Natural killer cell treated with Interleukin-12 subunit alpha and Interleukin-12 subunit beta and Interleukin-15 and Interleukin-18, amount 100 ng/mL, for 72 hours (primary cell): Measurements from ENCODE around the gene WDSUB1. TPM values are rescaled to one million over a fixed set of nuclear protein-coding genes. Genes with fewer than 3 reads are reported as not detected.

Source experiments
- ATAC-seq, 2 donors: fragments of 150-1000 bp; cut with Tn5 transposase in 1 of 2; sonication (Bioruptor Pico), chemical (Tn5 transposase) in 1 of 2; 2 replicates each; pipeline ENCODE4 v1.10.0; 2021
- DNase-seq: peaks from one replicate; pipeline ENCODE4 v3.0.0; 2022; ENCODE audit warnings: low spot score
- H3K27ac Mint-ChIP-seq, 2 donors: 1 replicate in 1 of 2; 2 replicates in 1 of 2; pipeline ENCODE4 v1.8.0; 2022; ENCODE audit warnings: mixed read lengths in 2 of 2, mild to moderate bottlenecking in 1 of 2, moderate library complexity in 1 of 2
- H3K27me3 Mint-ChIP-seq, 2 donors: 1 replicate in 1 of 2; 2 replicates in 1 of 2; pipeline ENCODE4 v1.8.0; 2022; ENCODE audit warnings: mixed read lengths in 2 of 2
- H3K36me3 Mint-ChIP-seq: one replicate; pipeline ENCODE4 v1.8.0; 2022; ENCODE audit warnings: mixed read lengths
- H3K4me1 Mint-ChIP-seq, 2 donors: 1 replicate in 1 of 2; 2 replicates in 1 of 2; pipeline ENCODE4 v1.8.0; 2022; ENCODE audit warnings: low read depth in 2 of 2, mixed read lengths in 2 of 2, mild to moderate bottlenecking in 1 of 2
- H3K4me3 Mint-ChIP-seq: one replicate; pipeline ENCODE4 v1.8.0; 2022; ENCODE audit warnings: mixed read lengths
- H3K9me3 Mint-ChIP-seq: 2 replicates; pipeline ENCODE4 v1.8.0; 2022; ENCODE audit warnings: mixed read lengths
- total RNA-seq, 2 donors: library from RNA; stranded (reverse); gene quantifications; one replicate each; pipeline ENCODE4 v1.2.3, GENCODE V29; 2022

WDSUB1 gene
- total RNA-seq, 2 donors from 2014 or later: 5.4 to 8.8 TPM

DNA sequence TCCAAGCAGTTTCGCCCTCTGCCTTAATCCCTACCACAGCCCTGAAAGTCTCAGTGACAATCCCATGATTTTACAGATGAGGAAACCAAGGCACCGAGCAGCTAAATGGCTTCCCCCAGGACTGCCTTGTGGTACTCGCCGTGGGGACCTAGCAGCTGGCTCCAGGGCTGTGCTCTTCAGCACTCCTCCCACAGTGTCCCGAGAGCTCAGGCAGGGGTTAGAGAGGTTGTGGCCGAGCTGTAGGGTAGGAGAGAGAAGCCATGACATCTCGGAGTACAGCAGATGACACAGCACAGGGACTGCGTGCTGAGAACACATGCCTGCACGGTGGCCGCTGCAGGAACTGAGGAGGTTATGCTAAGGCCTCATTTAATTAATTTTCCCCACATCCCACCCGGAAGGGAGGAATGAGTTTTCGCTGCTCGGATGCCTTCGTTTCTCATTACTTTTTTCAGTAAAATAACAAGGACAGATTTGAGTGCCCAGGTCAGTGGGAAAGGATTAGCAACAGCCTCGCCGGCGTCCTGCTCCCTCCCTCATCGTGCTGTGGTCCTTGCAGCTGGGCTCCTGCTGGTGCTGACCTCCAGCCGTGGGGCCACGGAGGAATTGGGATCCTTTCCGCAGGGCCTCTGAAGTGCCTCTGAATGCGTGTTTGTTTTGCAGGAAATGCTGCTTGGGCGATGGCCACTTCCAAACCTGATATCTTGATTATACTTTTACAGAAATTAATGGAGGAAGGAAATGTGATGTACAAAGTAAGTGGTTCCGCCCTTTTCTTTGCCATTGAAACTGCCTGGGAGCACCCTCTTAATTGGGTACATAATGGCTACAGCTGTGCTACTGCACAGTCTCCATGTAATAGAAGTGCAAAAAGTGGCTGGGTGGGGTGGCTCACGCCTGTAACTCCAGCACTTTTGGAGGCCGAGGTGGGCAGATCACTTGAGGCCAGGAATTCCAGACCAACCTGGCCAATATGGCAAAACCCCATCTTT lies 61.2 kb downstream of the WDSUB1 start:
- peaks cover 35 to 46% of the 10 kb centered on the region in 2 donors for H3K4me1 Mint-ChIP-seq
- H3K36me3 Mint-ChIP-seq: no peaks in the 10 kb centered on the region
- ATAC-seq: no peak
- peaks cover 0 to 2% of the 10 kb centered on the region in 2 donors for H3K27me3 Mint-ChIP-seq
- no peak for DNase-seq
- peak overlapping the region; percentile 35 to 52 for H3K27ac Mint-ChIP-seq
- H3K9me3 Mint-ChIP-seq: no peaks in the 10 kb centered on the region
- H3K4me3 Mint-ChIP-seq: peak overlapping the region; percentile 49

DNA sequence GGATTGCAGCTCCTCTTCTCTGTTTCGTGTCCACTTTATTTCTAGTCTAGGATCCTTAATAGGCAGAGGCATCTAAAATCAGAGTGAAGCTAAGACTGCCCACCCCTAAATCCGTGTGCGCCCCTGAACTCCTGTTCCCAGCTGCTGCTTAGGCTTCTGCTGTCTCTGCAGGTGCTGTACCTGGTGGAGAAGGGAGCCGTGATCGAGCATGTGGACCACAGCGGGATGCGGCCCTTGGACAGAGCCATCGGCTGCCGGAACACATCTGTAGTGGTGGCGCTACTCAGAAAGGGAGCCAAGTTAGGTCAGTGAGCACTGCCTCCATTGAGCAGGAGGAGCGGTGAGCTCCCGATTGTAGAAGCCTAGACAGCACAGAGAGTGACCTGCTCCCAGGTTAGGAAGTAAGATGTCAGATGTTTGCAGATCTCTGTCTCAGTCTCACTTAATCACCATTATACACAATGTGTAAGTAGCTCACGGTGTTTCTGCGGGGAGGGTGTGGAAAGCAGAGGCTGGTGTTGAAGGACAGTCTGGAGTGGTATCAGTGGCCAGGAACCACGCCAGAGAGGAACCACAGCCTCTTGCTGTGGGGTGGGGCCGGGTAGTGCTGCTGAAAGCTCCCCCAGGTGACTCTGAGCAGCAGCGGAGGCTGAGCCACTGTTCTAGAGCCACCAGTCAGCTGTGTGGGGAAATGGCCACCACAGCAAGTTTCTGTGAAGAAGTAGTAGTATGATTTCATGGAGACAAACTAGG lies 62.3 kb downstream of the WDSUB1 start:
- ATAC-seq (no peak), DNase-seq (no peak)
- Mint-ChIP-seq H3K9me3 (no peaks in the 10 kb centered on the region), H3K36me3 (no peaks in the 10 kb centered on the region), H3K4me3 (peak overlapping the region; percentile 42), H3K27me3 (peaks cover 0 to 2% of the 10 kb centered on the region in 2 donors), H3K27ac (no peak overlapping the region), H3K4me1 (peaks cover 32 to 46% of the 10 kb centered on the region in 2 donors)

DNA sequence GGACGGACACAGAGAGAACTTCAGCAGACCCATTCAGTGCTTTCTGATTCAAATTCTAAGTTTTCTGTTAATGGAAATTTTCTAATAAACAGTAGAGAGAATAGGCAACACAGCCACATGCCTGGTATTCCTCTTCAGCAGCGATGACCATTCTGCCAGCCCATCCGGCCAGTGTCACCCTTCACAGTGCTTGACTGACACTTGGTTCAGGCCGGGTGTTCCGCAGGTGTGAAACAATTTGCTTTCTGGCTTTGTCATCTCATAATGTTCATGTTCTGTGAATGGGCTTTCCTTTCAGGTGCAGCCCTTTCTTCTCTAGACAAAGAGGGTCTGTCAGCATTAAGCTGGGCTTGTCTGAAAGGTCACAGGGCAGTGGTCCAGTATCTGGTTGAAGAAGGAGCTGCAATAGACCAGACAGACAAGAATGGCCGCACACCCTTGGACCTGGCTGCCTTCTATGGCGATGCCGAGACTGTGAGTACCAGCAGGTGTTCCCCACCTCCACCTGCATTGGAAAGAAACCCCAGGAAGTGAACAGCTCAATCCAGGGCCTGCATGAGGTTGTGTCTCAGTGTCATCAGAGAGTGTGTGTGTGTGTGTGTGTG lies 67.0 kb downstream of the WDSUB1 start:
- DNase-seq (peak; percentile 26), ATAC-seq (no peak)
- peaks cover 10% of the 10 kb centered on the region in 2 donors for H3K4me1 Mint-ChIP-seq
- H3K4me3 Mint-ChIP-seq: no peak overlapping the region
- H3K36me3 Mint-ChIP-seq: no peaks in the 10 kb centered on the region
- H3K27ac Mint-ChIP-seq: no peak overlapping the region
- no peaks in the 10 kb centered on the region for H3K9me3 Mint-ChIP-seq
- H3K27me3 Mint-ChIP-seq: peaks cover 0 to 2% of the 10 kb centered on the region in 2 donors

DNA sequence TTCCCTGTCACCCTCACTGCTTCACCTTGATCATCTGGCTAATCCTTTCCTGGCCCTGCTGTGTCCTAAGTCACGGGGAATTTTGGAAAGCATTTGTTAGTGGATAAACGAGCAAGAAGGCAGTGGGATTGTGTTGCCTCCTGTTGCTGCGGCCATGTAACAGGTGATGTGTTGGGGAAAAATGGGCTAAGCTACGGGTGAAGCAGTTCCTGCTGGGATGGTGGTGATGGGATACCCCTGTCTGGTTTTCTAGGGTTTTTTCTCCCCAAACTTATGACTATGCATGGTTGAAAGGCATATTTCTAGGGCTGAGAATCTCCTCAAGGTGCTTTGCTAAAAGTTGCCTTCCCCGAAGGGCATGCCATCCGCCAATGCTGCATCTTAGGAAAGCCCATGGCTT lies 68.1 kb downstream of the WDSUB1 start:
- Mint-ChIP-seq H3K4me1 (peaks cover 0 to 4% of the 10 kb centered on the region in 2 donors), H3K27me3 (peaks cover 0 to 2% of the 10 kb centered on the region in 2 donors), H3K27ac (no peak overlapping the region)

DNA sequence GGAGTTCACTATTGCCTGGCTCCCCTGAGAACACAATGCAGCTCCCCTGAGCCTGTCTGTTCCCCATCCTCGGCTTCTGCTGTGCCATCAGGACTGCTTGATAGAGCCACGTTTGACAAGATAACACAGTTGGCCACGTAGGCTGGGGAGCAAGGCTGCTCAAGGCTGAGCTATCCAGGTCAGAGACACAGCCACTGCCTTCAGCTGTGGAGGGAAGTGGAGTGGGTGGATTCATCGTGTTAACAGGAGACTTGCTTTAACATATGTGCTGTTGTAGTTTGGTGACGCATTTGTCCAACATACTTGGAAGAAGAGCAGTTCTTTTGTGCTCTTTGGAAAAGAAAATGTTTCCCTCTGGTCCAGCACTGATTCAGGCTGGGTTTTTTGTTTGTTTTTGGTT lies 68.8 kb downstream of the WDSUB1 start:
- Mint-ChIP-seq H3K9me3 (no peaks in the 10 kb centered on the region), H3K4me1 (peaks cover 0 to 4% of the 10 kb centered on the region in 2 donors), H3K27me3 (peaks cover 0 to 2% of the 10 kb centered on the region in 2 donors), H3K4me3 (no peak overlapping the region), H3K36me3 (no peaks in the 10 kb centered on the region), H3K27ac (no peak overlapping the region)
- DNase-seq (no peak), ATAC-seq (no peak)

More for the DNA sequence above, 68.1 kb downstream of the WDSUB1 start:
- no peaks in the 10 kb centered on the region for H3K9me3 Mint-ChIP-seq
- ATAC-seq: no peak
- no peak for DNase-seq
- H3K36me3 Mint-ChIP-seq: no peaks in the 10 kb centered on the region
- H3K4me3 Mint-ChIP-seq: no peak overlapping the region

DNA sequence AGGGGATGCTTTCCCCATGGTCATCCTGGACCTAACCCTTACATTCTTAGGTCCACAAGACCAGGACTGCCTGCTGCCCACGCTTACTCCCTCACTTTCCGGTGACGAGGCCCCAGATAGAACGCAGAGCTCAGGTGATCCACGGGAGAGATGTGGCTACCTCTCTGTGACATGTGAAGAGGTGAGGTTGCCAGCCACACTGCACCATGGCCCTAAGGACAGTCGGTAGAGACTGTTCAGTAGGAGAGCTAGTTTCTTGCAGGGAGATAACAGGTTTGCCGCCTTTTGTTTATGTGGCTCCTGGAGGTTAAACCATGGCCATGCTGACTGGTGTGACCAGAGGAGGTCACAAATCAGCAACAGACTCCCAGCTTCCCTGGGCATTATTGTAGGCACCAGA lies 71.4 kb downstream of the WDSUB1 start:
- Mint-ChIP-seq H3K36me3 (no peaks in the 10 kb centered on the region), H3K27me3 (no peaks in the 10 kb centered on the region), H3K4me3 (no peak overlapping the region), H3K27ac (no peak overlapping the region), H3K9me3 (no peaks in the 10 kb centered on the region), H3K4me1 (peaks cover 16 to 19% of the 10 kb centered on the region in 2 donors)
- DNase-seq (peak; percentile 42), ATAC-seq (no peak)

DNA sequence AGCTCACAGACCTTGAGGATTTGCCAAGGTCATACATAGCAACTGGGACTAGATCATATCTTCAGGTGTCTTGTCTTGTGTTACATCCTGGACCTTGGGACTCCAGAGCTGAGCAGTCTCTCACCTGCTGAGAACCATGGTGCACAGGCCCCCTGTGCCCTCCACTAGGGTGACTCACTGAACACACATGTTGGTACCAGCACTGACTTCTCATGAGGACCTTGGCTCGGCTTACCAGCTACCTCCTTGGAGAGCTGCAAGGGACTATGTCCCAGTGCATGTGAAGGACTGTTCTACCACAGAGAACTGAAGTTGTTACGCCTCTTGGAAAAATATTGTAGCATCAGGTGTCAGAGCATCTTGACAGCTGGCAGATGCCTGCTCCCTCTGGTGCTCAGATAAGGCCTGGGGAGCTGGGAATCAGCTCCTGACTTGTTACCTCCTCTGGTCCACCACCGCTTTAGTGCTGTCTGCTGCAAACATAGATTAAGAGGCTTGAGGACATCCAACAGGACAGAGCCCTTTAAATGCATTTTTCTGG lies 72.1 kb downstream of the WDSUB1 start:
- H3K9me3 Mint-ChIP-seq: no peaks in the 10 kb centered on the region
- ATAC-seq (no peak), DNase-seq (peak; percentile 50)
- H3K36me3 Mint-ChIP-seq: no peaks in the 10 kb centered on the region
- peaks cover 23 to 27% of the 10 kb centered on the region in 2 donors for H3K4me1 Mint-ChIP-seq
- H3K27ac Mint-ChIP-seq: no peak overlapping the region
- no peaks in the 10 kb centered on the region for H3K27me3 Mint-ChIP-seq
- H3K4me3 Mint-ChIP-seq: no peak overlapping the region

DNA sequence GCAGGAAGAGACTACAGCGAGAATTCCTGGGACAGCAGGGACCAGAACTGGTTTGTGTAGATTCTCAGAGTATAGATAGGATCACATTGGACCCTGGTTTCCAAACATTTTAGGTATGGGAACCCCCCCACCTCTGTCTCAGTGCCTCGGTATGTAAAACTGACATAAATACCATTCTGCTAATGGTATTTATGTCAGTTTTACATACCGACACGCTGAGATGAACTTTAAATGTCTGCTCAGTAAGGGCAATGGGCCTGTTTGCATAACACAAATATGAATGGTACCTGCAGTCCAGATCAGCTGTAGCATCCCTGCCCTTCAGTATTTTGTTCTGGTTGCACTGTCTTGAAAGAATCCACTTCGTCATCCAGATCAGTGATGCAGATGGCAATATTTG lies 73.2 kb downstream of the WDSUB1 start:
- no peak overlapping the region for H3K27ac Mint-ChIP-seq
- H3K4me3 Mint-ChIP-seq: no peak overlapping the region
- no peak for ATAC-seq
- peaks cover 26 to 33% of the 10 kb centered on the region in 2 donors for H3K4me1 Mint-ChIP-seq
- H3K9me3 Mint-ChIP-seq: no peaks in the 10 kb centered on the region
- no peaks in the 10 kb centered on the region for H3K27me3 Mint-ChIP-seq
- no peaks in the 10 kb centered on the region for H3K36me3 Mint-ChIP-seq
- no peak for DNase-seq

DNA sequence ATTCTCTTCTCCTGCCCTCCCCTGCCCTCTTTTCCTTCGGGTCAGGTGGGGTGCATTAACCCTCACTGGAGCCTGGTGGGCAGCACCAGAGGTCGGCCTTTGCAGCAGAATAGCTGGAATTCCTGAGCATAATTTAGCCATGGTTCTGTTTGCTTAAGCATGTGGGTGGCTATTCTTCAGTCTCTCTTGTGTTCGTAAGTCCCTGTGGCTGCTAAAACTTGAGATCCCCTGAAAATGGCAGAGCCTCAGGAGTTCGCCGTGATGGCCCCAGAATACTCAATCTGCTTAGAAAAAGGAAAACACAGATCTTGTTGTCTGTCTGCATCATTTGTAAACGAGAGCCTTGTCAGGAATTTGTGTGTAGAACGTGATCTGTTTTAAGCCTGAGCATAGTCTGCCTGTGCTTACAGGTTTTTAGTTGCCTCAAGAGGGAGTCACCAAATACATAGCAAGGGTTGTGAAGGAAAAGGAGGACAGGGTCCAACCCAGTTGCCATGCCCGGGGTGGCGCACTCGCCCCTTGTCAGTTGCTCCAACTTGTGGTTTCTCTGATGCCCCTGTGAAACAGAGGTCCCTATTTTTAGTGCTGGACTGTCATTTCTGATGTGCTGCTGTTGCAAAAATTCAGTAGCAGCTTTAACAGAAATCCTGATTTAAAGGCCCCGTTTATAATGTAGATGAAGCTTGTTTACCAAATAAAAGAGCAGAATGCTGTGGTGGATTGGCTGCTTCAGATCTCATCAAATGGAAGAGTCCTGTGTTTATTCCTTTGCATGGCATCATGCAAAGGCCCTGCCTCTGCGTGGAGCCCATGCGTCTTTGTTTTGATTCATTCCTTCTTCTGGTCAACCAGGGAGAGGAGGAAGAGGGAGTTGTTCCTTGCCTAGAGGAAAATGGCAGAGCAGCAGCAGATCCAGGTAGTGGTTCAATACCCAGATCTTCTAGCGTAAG lies 74.8 kb downstream of the WDSUB1 start:
- H3K27me3 Mint-ChIP-seq: no peaks in the 10 kb centered on the region
- no peaks in the 10 kb centered on the region for H3K9me3 Mint-ChIP-seq
- H3K36me3 Mint-ChIP-seq: no peaks in the 10 kb centered on the region
- peak overlapping the region in 1 of 2 donors; percentile 37 for H3K27ac Mint-ChIP-seq
- peak; percentile 49 for DNase-seq
- H3K4me3 Mint-ChIP-seq: no peak overlapping the region
- no peak for ATAC-seq
- peaks cover 26 to 39% of the 10 kb centered on the region in 2 donors for H3K4me1 Mint-ChIP-seq

DNA sequence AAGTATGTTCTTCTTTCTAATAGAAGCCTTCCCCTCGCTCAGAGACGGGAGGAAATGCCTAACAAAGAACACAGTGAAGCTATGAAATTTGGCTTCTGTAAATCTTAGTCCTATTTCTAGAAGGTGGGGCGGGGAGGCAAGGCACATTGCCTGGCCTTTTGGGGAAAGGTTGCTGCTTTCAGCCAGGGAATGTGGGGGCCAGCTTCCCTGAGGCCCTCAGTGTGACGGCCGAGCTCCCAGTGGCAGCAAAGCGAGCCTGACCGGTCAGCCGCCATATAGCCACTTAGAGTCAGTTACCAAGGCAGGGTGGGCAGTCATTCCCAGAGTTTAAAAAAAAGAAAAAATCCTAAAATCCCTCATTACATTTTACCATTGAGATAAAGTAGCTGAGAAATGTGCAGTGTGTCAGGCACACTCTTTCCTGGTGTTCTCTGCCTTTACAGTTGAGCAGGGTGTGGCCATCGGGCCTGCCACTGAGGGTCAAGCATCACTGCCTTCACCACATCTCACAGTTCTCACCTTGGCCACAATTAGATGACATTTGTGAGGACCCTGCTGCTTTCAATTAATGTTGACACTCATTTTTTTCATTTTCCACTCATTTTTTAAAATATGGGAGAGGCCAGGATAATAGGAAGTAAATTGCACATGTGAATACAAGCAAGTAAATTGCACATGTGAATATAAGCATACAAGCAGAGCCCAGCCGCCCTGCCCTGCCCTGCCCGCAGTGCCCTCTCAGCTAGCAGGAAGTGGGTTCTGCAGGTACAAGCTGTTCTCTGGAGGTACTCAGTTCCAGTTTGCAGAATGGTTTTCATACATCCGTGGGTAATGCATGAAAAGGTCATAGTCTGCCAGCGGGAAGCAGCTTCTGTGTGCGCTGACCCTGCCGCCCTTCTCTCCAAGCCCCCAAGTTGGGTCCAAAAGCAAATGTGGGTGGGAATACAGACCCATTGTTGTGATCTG lies 76.9 kb downstream of the WDSUB1 start:
- peak overlapping the region; percentile 36 for H3K4me3 Mint-ChIP-seq
- no peaks in the 10 kb centered on the region for H3K9me3 Mint-ChIP-seq
- H3K27ac Mint-ChIP-seq: peak overlapping the region in 1 of 2 donors; percentile 37
- peaks cover 26 to 39% of the 10 kb centered on the region in 2 donors for H3K4me1 Mint-ChIP-seq
- ATAC-seq (peak; percentile 56 to 62), DNase-seq (peak; percentile 54)
- H3K36me3 Mint-ChIP-seq: no peaks in the 10 kb centered on the region
- no peaks in the 10 kb centered on the region for H3K27me3 Mint-ChIP-seq

DNA sequence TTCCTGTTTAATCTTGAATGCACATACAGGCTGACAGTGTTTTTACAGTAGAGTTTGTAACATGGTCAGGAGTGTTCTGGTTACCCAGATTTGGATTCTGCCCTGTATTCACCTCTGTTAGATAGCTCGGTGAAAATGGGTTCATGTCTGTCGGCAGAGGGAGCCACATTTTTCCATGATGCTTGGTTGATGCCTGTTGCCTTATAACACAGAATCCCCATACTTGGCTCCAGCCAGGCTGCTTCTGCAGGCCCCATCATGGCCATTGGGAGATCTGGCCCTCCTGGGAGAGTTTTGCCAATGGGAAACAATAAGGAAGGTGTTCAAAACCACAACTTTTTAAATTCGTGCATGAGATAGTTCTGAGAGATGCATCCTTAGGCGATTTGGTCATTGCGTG lies 78.1 kb downstream of the WDSUB1 start:
- Mint-ChIP-seq H3K4me3 (no peak overlapping the region), H3K4me1 (peaks cover 26 to 39% of the 10 kb centered on the region in 2 donors), H3K36me3 (no peaks in the 10 kb centered on the region), H3K27me3 (no peaks in the 10 kb centered on the region), H3K27ac (no peak overlapping the region), H3K9me3 (no peaks in the 10 kb centered on the region)
- DNase-seq: peak; percentile 22
- no peak for ATAC-seq
